ENCODE measurements around the gene MAN2B2.

GRCh38 chr4:6603128-6603527 lies 28.1 kb downstream of the MAN2B2 start:
- no peak for TF ChIP-seq POLR2A (IDR thresholded peaks at IDR 0.05)
- TF ChIP-seq, protein P1, sequence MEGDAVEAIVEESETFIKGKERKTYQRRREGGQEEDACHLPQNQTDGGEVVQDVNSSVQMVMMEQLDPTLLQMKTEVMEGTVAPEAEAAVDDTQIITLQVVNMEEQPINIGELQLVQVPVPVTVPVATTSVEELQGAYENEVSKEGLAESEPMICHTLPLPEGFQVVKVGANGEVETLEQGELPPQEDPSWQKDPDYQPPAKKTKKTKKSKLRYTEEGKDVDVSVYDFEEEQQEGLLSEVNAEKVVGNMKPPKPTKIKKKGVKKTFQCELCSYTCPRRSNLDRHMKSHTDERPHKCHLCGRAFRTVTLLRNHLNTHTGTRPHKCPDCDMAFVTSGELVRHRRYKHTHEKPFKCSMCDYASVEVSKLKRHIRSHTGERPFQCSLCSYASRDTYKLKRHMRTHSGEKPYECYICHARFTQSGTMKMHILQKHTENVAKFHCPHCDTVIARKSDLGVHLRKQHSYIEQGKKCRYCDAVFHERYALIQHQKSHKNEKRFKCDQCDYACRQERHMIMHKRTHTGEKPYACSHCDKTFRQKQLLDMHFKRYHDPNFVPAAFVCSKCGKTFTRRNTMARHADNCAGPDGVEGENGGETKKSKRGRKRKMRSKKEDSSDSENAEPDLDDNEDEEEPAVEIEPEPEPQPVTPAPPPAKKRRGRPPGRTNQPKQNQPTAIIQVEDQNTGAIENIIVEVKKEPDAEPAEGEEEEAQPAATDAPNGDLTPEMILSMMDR (IDR thresholded peaks at IDR 0.05) = no peak
